HepG2 (cell line): ENCODE measurements around the gene CDC26. TPM values are rescaled to one million over a fixed set of nuclear protein-coding genes. Genes with fewer than 3 reads are reported as not detected.

Source experiments
- AKNA ChIP-seq: sonication (generic); formaldehyde crosslinking; IDR thresholded peaks from 2 replicates; pipeline ENCODE4 v1.4.0; 2020; ENCODE audit warnings: missing genetic modification reagents, borderline replicate concordance
- CENPX ChIP-seq: sonication (generic); formaldehyde crosslinking; IDR thresholded peaks from 2 replicates; pipeline ENCODE4 v1.9.0; 2021; ENCODE audit warnings: mild to moderate bottlenecking, missing genetic modification reagents, moderate library complexity
- DBP ChIP-seq: sonication (generic); formaldehyde crosslinking; IDR thresholded peaks from 2 replicates; pipeline ENCODE4 v1.4.0; 2020; ENCODE audit warnings: missing genetic modification reagents; ENCODE audit errors: not compliant biosample characterization
- DMAP1 ChIP-seq: IDR thresholded peaks from 2 replicates; pipeline ENCODE4 v1.6.1; 2016
- FOXO1 ChIP-seq: sonication (generic); formaldehyde crosslinking; IDR thresholded peaks from 2 replicates; pipeline ENCODE4 v1.4.0; 2020; ENCODE audit warnings: missing genetic modification reagents
- GATAD2A ChIP-seq: IDR thresholded peaks from 2 replicates; pipeline ENCODE4 v1.6.1; 2016
- GTF3A ChIP-seq: sonication (generic); formaldehyde crosslinking; conservative IDR thresholded peaks from 2 replicates; pipeline ENCODE4 v1.4.0; 2020; ENCODE audit warnings: mild to moderate bottlenecking, missing genetic modification reagents
- KMT2B ChIP-seq: IDR thresholded peaks from 2 replicates; pipeline ENCODE4 v1.6.1; 2016; ENCODE audit warnings: missing genetic modification reagents, missing compliant biosample characterization
- MIER2 ChIP-seq: IDR thresholded peaks from 2 replicates; pipeline ENCODE4 v1.6.1; 2016; ENCODE audit warnings: missing biosample characterization, missing genetic modification reagents
- MLX ChIP-seq: IDR thresholded peaks from 2 replicates; pipeline ENCODE4 v1.6.1; 2016
- NFIC ChIP-seq: IDR thresholded peaks from 2 replicates; pipeline ENCODE4 v1.6.1; 2012; ENCODE audit warnings: mild to moderate bottlenecking, low read length, inconsistent platforms
- PHF21A ChIP-seq: sonication (generic); formaldehyde crosslinking; IDR thresholded peaks from 2 replicates; pipeline ENCODE4 v1.5.0; 2020; ENCODE audit warnings: mild to moderate bottlenecking, missing genetic modification reagents
- SOX13 ChIP-seq, 3 experiments: fragments of 450-650 bp in 1 of 3; sonication (generic) in 1 of 3; formaldehyde crosslinking in 1 of 3; IDR thresholded peaks in 2 of 3; conservative IDR thresholded peaks in 1 of 3; 2 replicates each; pipeline versions ENCODE4 v1.5.0 to v1.6.1; 2016 to 2020; ENCODE audit warnings: antibody characterized with exemption in 1 of 3, mild to moderate bottlenecking in 1 of 3, missing compliant biosample characterization in 1 of 3, missing genetic modification reagents in 1 of 3, moderate library complexity in 1 of 3
- TCF7 ChIP-seq: sonication (generic); IDR thresholded peaks from 2 replicates; pipeline ENCODE4 v1.6.1; 2016; ENCODE audit warnings: antibody characterized with exemption, low read depth
- TFDP2 ChIP-seq: sonication (generic); formaldehyde crosslinking; IDR thresholded peaks from 2 replicates; pipeline ENCODE4 v1.4.0; 2020; ENCODE audit warnings: missing genetic modification reagents
- ZNF205 ChIP-seq: IDR thresholded peaks from 2 replicates; pipeline ENCODE4 v1.6.1; 2018; ENCODE audit warnings: missing biosample characterization, missing genetic modification reagents
- ZNF234 ChIP-seq: sonication (generic); formaldehyde crosslinking; conservative IDR thresholded peaks from 2 replicates; pipeline ENCODE4 v1.5.1; 2020; ENCODE audit warnings: mild to moderate bottlenecking, missing genetic modification reagents
- ZNF343 ChIP-seq: sonication (generic); formaldehyde crosslinking; IDR thresholded peaks from 2 replicates; pipeline ENCODE4 v1.4.0; 2020; ENCODE audit warnings: mild to moderate bottlenecking, missing genetic modification reagents
- ZNF501 ChIP-seq: sonication (generic); formaldehyde crosslinking; IDR thresholded peaks from 2 replicates; pipeline ENCODE4 v1.5.1; 2020; ENCODE audit warnings: mild to moderate bottlenecking, moderate library complexity, missing genetic modification reagents
- ZNF75D ChIP-seq: sonication (generic); formaldehyde crosslinking; IDR thresholded peaks from 2 replicates; pipeline ENCODE4 v1.8.1; 2023; ENCODE audit warnings: missing genetic modification reagents, mild to moderate bottlenecking, borderline replicate concordance
- ZNF761 ChIP-seq: sonication (generic); formaldehyde crosslinking; conservative IDR thresholded peaks from 2 replicates; pipeline ENCODE4 v1.4.0; 2020; ENCODE audit warnings: mild to moderate bottlenecking, missing genetic modification reagents
- ZNF777 ChIP-seq: sonication (generic); formaldehyde crosslinking; IDR thresholded peaks from 2 replicates; pipeline ENCODE4 v1.4.0; 2020; ENCODE audit warnings: missing genetic modification reagents
- ZNF788 ChIP-seq: sonication (generic); formaldehyde crosslinking; IDR thresholded peaks from 2 replicates; pipeline ENCODE4 v1.5.0; 2020; ENCODE audit warnings: mild to moderate bottlenecking, missing genetic modification reagents, borderline replicate concordance
- ZSCAN22 ChIP-seq: sonication (generic); formaldehyde crosslinking; IDR thresholded peaks from 2 replicates; pipeline ENCODE4 v1.4.0; 2020; ENCODE audit warnings: mild to moderate bottlenecking, missing genetic modification reagents
- ZSCAN25 ChIP-seq: sonication (generic); formaldehyde crosslinking; IDR thresholded peaks from 2 replicates; pipeline ENCODE4 v1.8.0; 2022; ENCODE audit warnings: mild to moderate bottlenecking, missing genetic modification reagents
- polyA plus RNA-seq, 8 experiments: library from polyadenylated mRNA; depleted of rRNA in 3 of 8; stranded (reverse) in 7 of 8; unstranded in 1 of 8; fragments of >200 nt; fragmentation: Illumina TruSeq in 4 of 8; extraction: Trizol in 4 of 8; gene quantifications; 2 replicates each; pipeline versions ENCODE4 v1.2.1 to v1.2.3, GENCODE V29; 2011 to 2016; ENCODE audit warnings: low read depth in 4 of 8, missing spikeins in 1 of 8, mixed read lengths in 1 of 8; ENCODE audit not compliant: insufficient read depth in 1 of 8
- total RNA-seq, 5 experiments: library from RNA; depleted of rRNA; stranded (reverse); fragments of >200 nt; fragmentation: Illumina TruSeq; extraction: Trizol; gene quantifications; 2 replicates each; pipeline ENCODE4 v1.2.3, GENCODE V29; 2016; ENCODE audit warnings: low read depth in 1 of 5

The CDC26 gene
- total and polyA plus RNA-seq, 2 of the 13 experiments (the other 11 are each of a cell fraction or from before 2014, with no cell fraction given) = 26.6 to 57.9 TPM

- TF ChIP-seq AKNA (CRISPR knock-in tag) (no peak), MIER2 (0 out of 2 replicates have a peak, but pooled peaks have one; percentile 18), GTF3A (CRISPR knock-in tag) (no peak), MLX (CRISPR knock-in tag) (0 out of 2 replicates have a peak, but pooled peaks have one; percentile 30), ZNF761 (CRISPR knock-in tag) (no peak), ZNF75D (no peak), ZNF234 (no peak), DBP (CRISPR knock-in tag) (no peak), ZNF501 (CRISPR knock-in tag) (no peak), ZNF205 (CRISPR knock-in tag) (peak; percentile 35; the same call in 1 of the 2 replicates), ZNF788 (CRISPR knock-in tag) (no peak), CENPX (CRISPR knock-in tag) (no peak), KMT2B (CRISPR knock-in tag) (no peak), GATAD2A (CRISPR knock-in tag) (peak; percentile 87), TCF7 (peak; percentile 46), ZSCAN25 (CRISPR knock-in tag) (0 out of 2 replicates have a peak, but pooled peaks have one; percentile 40), ZNF343 (CRISPR knock-in tag) (no peak), ZSCAN22 (CRISPR knock-in tag) (no peak), NFIC (peak; percentile 36; the same call in 1 of the 2 replicates), SOX13 (IDR thresholded peaks at IDR 0.05) (no peak; the same call in 1 of the 2 replicates), SOX13 (CRISPR knock-in tag; conservative IDR thresholded peaks at IDR 0.05 in 1 of 2, IDR thresholded peaks at IDR 0.05 in 1 of 2) (peak in 1 of 2 experiments; percentile 93; a peak in 2 of 4 replicates), ZNF777 (CRISPR knock-in tag) (no peak), PHF21A (CRISPR knock-in tag) (peak; percentile 48; the same call in 1 of the 2 replicates), TFDP2 (no peak), DMAP1 (CRISPR knock-in tag) (peak; percentile 45), FOXO1 (peak; percentile 30; the same call in 1 of the 2 replicates)
These were observed 47.2 kb downstream of the CDC26 start (continued) for GRCh38 chr9:113228130-113228665.
